Osteocyte (in vitro differentiated cells): ENCODE results near the gene DNASE2B. TPM values are rescaled to one million over a fixed set of nuclear protein-coding genes. Genes with fewer than 3 reads are reported as not detected.

Experiments used
- DNase-seq: peaks from one replicate; pipeline ENCODE4 v3.0.0; 2021; ENCODE audit warnings: mixed read lengths; ENCODE audit not compliant: unreplicated experiment; ENCODE audit errors: extremely low spot score
- H3K27ac Mint-ChIP-seq: one replicate; pipeline ENCODE4 v1.8.0; 2021; ENCODE audit warnings: mild to moderate bottlenecking, mixed read lengths; ENCODE audit not compliant: unreplicated experiment
- H3K27me3 Mint-ChIP-seq: one replicate; pipeline ENCODE4 v1.8.0; 2021; ENCODE audit warnings: mixed read lengths; ENCODE audit not compliant: unreplicated experiment
- H3K36me3 Mint-ChIP-seq: one replicate; pipeline ENCODE4 v1.8.0; 2021; ENCODE audit warnings: mixed read lengths; ENCODE audit not compliant: unreplicated experiment
- H3K4me1 Mint-ChIP-seq: one replicate; pipeline ENCODE4 v1.8.0; 2021; ENCODE audit warnings: mixed read lengths; ENCODE audit not compliant: unreplicated experiment
- H3K4me3 Mint-ChIP-seq: one replicate; pipeline ENCODE4 v1.8.0; 2021; ENCODE audit warnings: mild to moderate bottlenecking, moderate library complexity, mixed read lengths; ENCODE audit not compliant: unreplicated experiment
- H3K9me3 Mint-ChIP-seq: one replicate; pipeline ENCODE4 v1.8.0; 2021; ENCODE audit warnings: mixed read lengths; ENCODE audit not compliant: unreplicated experiment
- total RNA-seq: library from RNA; stranded (reverse); gene quantifications from 2 replicates; pipeline ENCODE4 v1.2.1, GENCODE V29; 2021
- TF ChIP-seq, protein P1 (sequence below): fragments of 200-600 bp; sonication (generic); IDR thresholded peaks from 2 replicates; pipeline ENCODE4 v1.5.0; 2021; ENCODE audit warnings: antibody characterized with exemption, mild to moderate bottlenecking, moderate library complexity

DNASE2B gene
- total RNA-seq, 1 donor from 2014 or later, result not detected

- DNase-seq, result no peak
- TF ChIP-seq, protein P1, sequence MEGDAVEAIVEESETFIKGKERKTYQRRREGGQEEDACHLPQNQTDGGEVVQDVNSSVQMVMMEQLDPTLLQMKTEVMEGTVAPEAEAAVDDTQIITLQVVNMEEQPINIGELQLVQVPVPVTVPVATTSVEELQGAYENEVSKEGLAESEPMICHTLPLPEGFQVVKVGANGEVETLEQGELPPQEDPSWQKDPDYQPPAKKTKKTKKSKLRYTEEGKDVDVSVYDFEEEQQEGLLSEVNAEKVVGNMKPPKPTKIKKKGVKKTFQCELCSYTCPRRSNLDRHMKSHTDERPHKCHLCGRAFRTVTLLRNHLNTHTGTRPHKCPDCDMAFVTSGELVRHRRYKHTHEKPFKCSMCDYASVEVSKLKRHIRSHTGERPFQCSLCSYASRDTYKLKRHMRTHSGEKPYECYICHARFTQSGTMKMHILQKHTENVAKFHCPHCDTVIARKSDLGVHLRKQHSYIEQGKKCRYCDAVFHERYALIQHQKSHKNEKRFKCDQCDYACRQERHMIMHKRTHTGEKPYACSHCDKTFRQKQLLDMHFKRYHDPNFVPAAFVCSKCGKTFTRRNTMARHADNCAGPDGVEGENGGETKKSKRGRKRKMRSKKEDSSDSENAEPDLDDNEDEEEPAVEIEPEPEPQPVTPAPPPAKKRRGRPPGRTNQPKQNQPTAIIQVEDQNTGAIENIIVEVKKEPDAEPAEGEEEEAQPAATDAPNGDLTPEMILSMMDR, result no peak
- H3K4me1 Mint-ChIP-seq, result no peaks in the 10 kb centered on the region
- no peaks in the 10 kb centered on the region for H3K27me3 Mint-ChIP-seq
- no peak overlapping the region for H3K4me3 Mint-ChIP-seq
- H3K9me3 Mint-ChIP-seq, result no peaks in the 10 kb centered on the region
- H3K36me3 Mint-ChIP-seq, result no peaks in the 10 kb centered on the region
- no peak overlapping the region for H3K27ac Mint-ChIP-seq
These were observed 8.1 kb upstream of the DNASE2B start for GRCh38 chr1:84390226-84390625.

DNA sequence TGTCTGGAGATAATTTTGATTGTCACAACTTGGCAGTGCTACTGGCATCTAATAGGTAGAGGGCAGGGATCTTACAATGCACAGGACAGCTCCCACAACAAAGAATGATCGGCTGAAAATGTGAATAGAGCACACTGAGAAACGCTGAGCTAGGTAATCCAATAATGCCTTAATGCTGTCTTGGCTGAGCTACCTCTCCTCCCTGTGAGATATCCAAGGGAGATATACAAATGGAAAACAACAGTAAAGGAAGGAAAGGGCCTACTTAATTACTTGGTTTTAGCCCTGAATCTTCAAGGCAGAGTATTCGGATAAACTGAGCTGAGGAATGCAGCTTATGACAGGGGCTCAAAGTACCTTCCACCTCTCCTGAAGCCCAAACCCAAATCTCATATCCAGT, 2.9 kb downstream of the DNASE2B start:
- Mint-ChIP-seq H3K4me1 (no peaks in the 10 kb centered on the region), H3K4me3 (no peak overlapping the region), H3K9me3 (no peaks in the 10 kb centered on the region), H3K36me3 (no peaks in the 10 kb centered on the region), H3K27me3 (no peaks in the 10 kb centered on the region), H3K27ac (no peak overlapping the region)
- TF ChIP-seq, protein P1, result no peak
- DNase-seq, result no peak

DNA sequence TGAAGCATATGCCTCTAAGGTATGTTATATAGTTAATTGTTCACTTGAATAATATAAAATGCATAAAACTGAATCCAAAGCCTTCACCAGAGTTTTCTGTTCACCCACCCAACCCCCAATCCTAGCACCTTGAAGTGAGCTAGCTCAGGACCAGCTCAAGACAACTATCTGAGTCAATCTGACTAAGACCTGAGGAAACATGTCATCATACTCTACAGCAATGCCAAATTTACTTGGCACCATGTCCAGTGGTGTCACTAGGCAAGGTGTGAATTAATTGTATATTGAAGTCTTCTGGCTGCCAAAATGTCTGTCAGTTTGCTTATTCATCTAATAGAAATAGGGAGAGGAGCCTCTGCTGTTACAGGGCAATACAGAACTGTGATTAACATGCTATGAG, 3.8 kb downstream of the DNASE2B start:
- TF ChIP-seq, protein P1, result no peak
- H3K4me1 Mint-ChIP-seq, result no peaks in the 10 kb centered on the region
- no peak for DNase-seq
- no peak overlapping the region for H3K27ac Mint-ChIP-seq
- H3K36me3 Mint-ChIP-seq, result no peaks in the 10 kb centered on the region
- H3K4me3 Mint-ChIP-seq, result no peak overlapping the region
- H3K27me3 Mint-ChIP-seq, result no peaks in the 10 kb centered on the region
- H3K9me3 Mint-ChIP-seq, result no peaks in the 10 kb centered on the region

GRCh38 chr1:84402501-84402900, 4.2 kb downstream of the DNASE2B start:
- Mint-ChIP-seq H3K4me3 (no peak overlapping the region), H3K36me3 (no peaks in the 10 kb centered on the region), H3K4me1 (no peaks in the 10 kb centered on the region), H3K27ac (no peak overlapping the region), H3K27me3 (no peaks in the 10 kb centered on the region), H3K9me3 (no peaks in the 10 kb centered on the region)
- no peak for DNase-seq
- TF ChIP-seq, protein P1, result no peak

- H3K4me1 Mint-ChIP-seq, result no peaks in the 10 kb centered on the region
- TF ChIP-seq, protein P1, result no peak
These were observed 5.1 kb downstream of the DNASE2B start for GRCh38 chr1:84403347-84403746.

More at GRCh38 chr1:84403347-84403746, 5.1 kb downstream of the DNASE2B start:
- no peak overlapping the region for H3K4me3 Mint-ChIP-seq
- DNase-seq, result no peak
- no peaks in the 10 kb centered on the region for H3K36me3 Mint-ChIP-seq
- H3K27ac Mint-ChIP-seq, result no peak overlapping the region
- H3K27me3 Mint-ChIP-seq, result no peaks in the 10 kb centered on the region
- H3K9me3 Mint-ChIP-seq, result no peaks in the 10 kb centered on the region
